Retinal pigment epithelial cell (primary cell): Measurements from ENCODE around the gene CSN1S1.
A peak's percentile ranks its signal among the peaks of the same experiment; 100 is the strongest.

Experiments used
- DNase-seq: peaks from one replicate; pipeline ENCODE4 v3.0.0-alpha.2; 2010; ENCODE audit warnings: low read depth
- H3K4me3 ChIP-seq: 2 replicates; pipeline ENCODE4 v1.5.1; 2011; ENCODE audit warnings: mild to moderate bottlenecking, low read length, control low read depth, moderate library complexity
- TF ChIP-seq, protein P1 (sequence below): conservative IDR thresholded peaks from 2 replicates; pipeline ENCODE4 v1.5.1; 2011; ENCODE audit warnings: low read depth, low read length, control low read depth, inconsistent platforms

The CSN1S1 gene

GRCh38 chr4:69951602-69952001, 20.7 kb downstream of the CSN1S1 start:
- DNase-seq, result peak; percentile 71
- TF ChIP-seq, protein P1, sequence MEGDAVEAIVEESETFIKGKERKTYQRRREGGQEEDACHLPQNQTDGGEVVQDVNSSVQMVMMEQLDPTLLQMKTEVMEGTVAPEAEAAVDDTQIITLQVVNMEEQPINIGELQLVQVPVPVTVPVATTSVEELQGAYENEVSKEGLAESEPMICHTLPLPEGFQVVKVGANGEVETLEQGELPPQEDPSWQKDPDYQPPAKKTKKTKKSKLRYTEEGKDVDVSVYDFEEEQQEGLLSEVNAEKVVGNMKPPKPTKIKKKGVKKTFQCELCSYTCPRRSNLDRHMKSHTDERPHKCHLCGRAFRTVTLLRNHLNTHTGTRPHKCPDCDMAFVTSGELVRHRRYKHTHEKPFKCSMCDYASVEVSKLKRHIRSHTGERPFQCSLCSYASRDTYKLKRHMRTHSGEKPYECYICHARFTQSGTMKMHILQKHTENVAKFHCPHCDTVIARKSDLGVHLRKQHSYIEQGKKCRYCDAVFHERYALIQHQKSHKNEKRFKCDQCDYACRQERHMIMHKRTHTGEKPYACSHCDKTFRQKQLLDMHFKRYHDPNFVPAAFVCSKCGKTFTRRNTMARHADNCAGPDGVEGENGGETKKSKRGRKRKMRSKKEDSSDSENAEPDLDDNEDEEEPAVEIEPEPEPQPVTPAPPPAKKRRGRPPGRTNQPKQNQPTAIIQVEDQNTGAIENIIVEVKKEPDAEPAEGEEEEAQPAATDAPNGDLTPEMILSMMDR, result no peak
- no peak overlapping the region for H3K4me3 ChIP-seq

DNA sequence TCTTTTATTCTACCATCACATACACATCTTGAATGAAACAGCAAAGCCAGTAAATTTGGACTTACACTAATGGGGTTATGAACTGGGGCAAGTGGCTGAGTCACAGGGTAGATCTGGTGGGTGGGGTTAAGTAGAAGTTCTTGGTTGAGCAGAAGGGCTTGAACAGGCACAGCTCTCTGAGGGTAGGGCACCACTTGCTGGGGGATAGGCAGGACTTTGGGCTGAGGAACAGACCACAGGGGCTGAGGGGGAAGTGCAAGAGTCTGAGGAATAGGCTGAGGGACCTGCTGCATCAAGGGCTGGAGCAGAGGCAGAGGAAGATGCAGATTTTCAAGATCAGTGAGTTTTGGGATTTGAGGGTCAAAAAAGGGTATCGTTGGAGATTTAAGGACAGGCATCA, 26.3 kb downstream of the CSN1S1 start:
- TF ChIP-seq, protein P1, result no peak
- no peak for DNase-seq
- no peak overlapping the region for H3K4me3 ChIP-seq

- H3K4me3 ChIP-seq, result no peak within 1 kb of the TSS
- no peak for DNase-seq
- TF ChIP-seq, protein P1, result no peak
Observed at GRCh38 chr4:69965628-69966027, 34.8 kb downstream of the CSN1S1 start, which contains the start of gene CSN2. TSS of gene CSN2 (minus strand) at chr4:69965728. CDS start at chr4:69960995, 4,733 bp downstream.

DNA sequence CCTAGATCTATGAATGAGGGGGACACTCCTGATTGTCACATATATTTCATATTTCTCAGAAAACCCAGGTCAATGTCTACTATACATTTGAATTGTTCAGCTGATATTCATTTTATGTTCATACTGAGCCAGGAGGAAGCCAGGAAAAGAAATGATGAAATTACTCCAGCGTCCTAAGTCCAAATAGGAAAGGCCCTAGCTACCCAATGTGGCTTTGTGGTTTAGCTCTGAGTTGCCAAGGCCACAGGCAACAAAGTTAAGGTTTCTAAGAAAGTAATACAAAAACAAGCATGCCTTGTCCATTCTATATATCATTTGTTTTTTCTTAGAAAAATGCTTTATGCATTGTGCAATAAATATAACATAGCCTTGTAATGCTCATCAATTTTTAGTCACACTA, 39.2 kb downstream of the CSN1S1 start:
- no peak overlapping the region for H3K4me3 ChIP-seq
- DNase-seq, result no peak
- TF ChIP-seq, protein P1, result no peak

GRCh38 chr4:69974631-69975030, 43.8 kb downstream of the CSN1S1 start:
- no peak for DNase-seq
- TF ChIP-seq, protein P1, result no peak
- H3K4me3 ChIP-seq, result no peak overlapping the region

GRCh38 chr4:69977582-69977981, 46.7 kb downstream of the CSN1S1 start:
- H3K4me3 ChIP-seq, result no peak overlapping the region
- TF ChIP-seq, protein P1, result no peak
- DNase-seq, result no peak

DNA sequence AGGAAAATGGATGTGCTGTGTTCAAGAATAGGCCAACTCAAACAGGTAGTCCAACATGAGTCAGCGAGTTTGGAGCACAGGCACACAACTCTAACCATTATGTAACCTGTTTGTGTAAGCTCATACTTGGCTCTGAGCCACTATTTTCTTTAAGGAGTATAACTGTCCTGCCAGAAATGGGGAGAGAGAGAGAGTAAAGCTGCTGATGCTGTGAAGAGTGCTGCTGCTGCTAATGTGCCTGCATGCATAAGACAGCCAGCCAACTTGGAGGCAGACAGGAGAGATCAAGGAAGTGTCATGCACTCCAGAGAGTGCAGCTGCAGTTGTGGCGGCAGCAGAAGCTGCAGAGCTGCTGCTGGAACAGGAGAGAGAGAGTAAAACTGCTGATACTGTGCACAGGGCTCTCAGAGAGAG, 53.2 kb downstream of the CSN1S1 start:
- no peak overlapping the region for H3K4me3 ChIP-seq
- TF ChIP-seq, protein P1, result no peak
- peak; percentile 66 for DNase-seq
